ENCODE data around the gene TPSB2.

Gene TPSB2

DNA sequence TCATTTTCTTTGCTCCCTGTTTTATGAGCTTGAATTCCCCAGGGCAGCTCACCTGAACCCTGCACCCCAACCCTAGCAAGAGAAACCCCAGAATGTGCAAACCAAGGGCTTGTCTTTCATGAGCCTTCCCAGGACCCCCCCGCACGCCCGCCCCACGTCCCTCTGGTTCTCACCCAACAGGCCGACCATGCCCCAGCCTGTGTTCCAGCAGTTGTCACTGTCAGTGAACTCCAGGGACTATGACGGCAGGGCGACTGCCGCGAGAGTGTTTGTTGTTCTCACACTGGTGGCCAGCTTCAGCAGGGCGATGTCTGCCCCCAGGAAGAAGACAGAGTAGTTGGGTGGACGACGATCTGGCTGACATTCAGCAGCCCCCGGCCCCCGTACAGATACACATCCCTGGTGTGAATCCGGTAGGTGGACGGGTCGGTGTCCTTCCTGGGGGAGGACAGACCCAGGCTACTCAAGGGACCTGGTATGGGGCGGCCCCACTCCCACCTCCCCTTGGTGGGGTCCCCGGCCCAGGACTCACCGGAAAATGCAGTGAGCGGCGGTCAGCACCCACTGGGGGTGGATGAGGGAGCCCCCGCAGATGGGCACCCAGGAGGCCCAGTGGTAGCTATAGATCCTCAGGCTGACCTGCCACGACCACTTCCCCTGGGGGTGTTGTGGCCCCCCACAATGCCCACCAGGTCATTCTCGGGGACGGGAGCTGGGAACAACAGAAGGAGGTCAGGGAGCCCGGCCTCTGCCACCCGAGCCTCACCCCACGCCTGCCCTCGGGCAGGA lies 46.0 kb upstream of the TPSB2 start:
- ATAC-seq, result no peak
- TF ChIP-seq, protein P1, sequence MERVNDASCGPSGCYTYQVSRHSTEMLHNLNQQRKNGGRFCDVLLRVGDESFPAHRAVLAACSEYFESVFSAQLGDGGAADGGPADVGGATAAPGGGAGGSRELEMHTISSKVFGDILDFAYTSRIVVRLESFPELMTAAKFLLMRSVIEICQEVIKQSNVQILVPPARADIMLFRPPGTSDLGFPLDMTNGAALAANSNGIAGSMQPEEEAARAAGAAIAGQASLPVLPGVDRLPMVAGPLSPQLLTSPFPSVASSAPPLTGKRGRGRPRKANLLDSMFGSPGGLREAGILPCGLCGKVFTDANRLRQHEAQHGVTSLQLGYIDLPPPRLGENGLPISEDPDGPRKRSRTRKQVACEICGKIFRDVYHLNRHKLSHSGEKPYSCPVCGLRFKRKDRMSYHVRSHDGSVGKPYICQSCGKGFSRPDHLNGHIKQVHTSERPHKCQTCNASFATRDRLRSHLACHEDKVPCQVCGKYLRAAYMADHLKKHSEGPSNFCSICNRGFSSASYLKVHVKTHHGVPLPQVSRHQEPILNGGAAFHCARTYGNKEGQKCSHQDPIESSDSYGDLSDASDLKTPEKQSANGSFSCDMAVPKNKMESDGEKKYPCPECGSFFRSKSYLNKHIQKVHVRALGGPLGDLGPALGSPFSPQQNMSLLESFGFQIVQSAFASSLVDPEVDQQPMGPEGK (CRISPR knock-in tag; IDR thresholded peaks at IDR 0.05; ENCODE audit: borderline replicate concordance), result no peak
- TF ChIP-seq OSR1 (CRISPR knock-in tag; IDR thresholded peaks at IDR 0.05), result no peak
- TF ChIP-seq BACH2 (CRISPR knock-in tag; IDR thresholded peaks at IDR 0.05; ENCODE audit: borderline replicate concordance), result no peak
- no peak for TF ChIP-seq SNAI2 (CRISPR knock-in tag; IDR thresholded peaks at IDR 0.05)
- TF ChIP-seq RARB (CRISPR knock-in tag; IDR thresholded peaks at IDR 0.05), result no peak
- TF ChIP-seq, protein P2, sequence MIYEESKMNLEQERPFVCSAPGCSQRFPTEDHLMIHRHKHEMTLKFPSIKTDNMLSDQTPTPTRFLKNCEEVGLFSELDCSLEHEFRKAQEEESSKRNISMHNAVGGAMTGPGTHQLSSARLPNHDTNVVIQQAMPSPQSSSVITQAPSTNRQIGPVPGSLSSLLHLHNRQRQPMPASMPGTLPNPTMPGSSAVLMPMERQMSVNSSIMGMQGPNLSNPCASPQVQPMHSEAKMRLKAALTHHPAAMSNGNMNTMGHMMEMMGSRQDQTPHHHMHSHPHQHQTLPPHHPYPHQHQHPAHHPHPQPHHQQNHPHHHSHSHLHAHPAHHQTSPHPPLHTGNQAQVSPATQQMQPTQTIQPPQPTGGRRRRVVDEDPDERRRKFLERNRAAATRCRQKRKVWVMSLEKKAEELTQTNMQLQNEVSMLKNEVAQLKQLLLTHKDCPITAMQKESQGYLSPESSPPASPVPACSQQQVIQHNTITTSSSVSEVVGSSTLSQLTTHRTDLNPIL (CRISPR knock-in tag; IDR thresholded peaks at IDR 0.05; ENCODE audit: low read depth), result no peak
- no peak for TF ChIP-seq GLIS3 (CRISPR knock-in tag; IDR thresholded peaks at IDR 0.05)
- no peak for TF ChIP-seq ZFP30 (CRISPR knock-in tag; IDR thresholded peaks at IDR 0.05)
- no peak for TF ChIP-seq ZNF565 (CRISPR knock-in tag; conservative IDR thresholded peaks at IDR 0.05; ENCODE audit: low read depth)
- TF ChIP-seq PPARA (CRISPR knock-in tag; IDR thresholded peaks at IDR 0.05; ENCODE audit: borderline replicate concordance), result no peak
- no peak for TF ChIP-seq ISL1 (CRISPR knock-in tag; IDR thresholded peaks at IDR 0.05)
- no peak for TF ChIP-seq ZC3H10 (CRISPR knock-in tag; IDR thresholded peaks at IDR 0.05)

DNA sequence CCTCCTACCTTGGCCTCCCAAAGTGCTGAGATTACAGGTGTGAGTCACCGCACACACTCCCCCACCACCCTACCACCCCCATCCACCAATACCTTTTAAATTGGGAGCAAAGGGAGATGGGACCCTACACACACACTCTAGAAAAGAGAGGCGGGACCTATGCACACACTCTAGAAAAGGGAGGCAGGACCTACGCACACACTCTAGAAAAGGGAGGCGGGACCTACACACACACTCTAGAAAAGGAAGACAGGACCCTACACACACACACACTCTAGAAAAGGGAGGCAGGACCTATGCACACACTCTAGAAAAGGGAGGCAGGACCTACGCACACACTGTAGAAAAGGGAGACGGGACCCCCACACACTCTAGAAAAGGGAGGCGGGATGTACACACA lies 44.8 kb upstream of the TPSB2 start:
- ATAC-seq, result no peak
- no peak for TF ChIP-seq GLIS3 (CRISPR knock-in tag; IDR thresholded peaks at IDR 0.05)
- TF ChIP-seq ZNF70 (CRISPR knock-in tag; IDR thresholded peaks at IDR 0.05), result no peak
- TF ChIP-seq, protein P3, sequence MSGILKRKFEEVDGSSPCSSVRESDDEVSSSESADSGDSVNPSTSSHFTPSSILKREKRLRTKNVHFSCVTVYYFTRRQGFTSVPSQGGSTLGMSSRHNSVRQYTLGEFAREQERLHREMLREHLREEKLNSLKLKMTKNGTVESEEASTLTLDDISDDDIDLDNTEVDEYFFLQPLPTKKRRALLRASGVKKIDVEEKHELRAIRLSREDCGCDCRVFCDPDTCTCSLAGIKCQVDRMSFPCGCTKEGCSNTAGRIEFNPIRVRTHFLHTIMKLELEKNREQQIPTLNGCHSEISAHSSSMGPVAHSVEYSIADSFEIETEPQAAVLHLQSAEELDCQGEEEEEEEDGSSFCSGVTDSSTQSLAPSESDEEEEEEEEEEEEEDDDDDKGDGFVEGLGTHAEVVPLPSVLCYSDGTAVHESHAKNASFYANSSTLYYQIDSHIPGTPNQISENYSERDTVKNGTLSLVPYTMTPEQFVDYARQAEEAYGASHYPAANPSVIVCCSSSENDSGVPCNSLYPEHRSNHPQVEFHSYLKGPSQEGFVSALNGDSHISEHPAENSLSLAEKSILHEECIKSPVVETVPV (CRISPR knock-in tag; IDR thresholded peaks at IDR 0.05), result no peak
- no peak for TF ChIP-seq ISL1 (CRISPR knock-in tag; IDR thresholded peaks at IDR 0.05)
- TF ChIP-seq, protein P4, sequence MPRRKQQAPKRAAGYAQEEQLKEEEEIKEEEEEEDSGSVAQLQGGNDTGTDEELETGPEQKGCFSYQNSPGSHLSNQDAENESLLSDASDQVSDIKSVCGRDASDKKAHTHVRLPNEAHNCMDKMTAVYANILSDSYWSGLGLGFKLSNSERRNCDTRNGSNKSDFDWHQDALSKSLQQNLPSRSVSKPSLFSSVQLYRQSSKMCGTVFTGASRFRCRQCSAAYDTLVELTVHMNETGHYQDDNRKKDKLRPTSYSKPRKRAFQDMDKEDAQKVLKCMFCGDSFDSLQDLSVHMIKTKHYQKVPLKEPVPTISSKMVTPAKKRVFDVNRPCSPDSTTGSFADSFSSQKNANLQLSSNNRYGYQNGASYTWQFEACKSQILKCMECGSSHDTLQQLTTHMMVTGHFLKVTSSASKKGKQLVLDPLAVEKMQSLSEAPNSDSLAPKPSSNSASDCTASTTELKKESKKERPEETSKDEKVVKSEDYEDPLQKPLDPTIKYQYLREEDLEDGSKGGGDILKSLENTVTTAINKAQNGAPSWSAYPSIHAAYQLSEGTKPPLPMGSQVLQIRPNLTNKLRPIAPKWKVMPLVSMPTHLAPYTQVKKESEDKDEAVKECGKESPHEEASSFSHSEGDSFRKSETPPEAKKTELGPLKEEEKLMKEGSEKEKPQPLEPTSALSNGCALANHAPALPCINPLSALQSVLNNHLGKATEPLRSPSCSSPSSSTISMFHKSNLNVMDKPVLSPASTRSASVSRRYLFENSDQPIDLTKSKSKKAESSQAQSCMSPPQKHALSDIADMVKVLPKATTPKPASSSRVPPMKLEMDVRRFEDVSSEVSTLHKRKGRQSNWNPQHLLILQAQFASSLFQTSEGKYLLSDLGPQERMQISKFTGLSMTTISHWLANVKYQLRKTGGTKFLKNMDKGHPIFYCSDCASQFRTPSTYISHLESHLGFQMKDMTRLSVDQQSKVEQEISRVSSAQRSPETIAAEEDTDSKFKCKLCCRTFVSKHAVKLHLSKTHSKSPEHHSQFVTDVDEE (CRISPR knock-in tag; IDR thresholded peaks at IDR 0.05), result no peak
- no peak for TF ChIP-seq ZFP3 (CRISPR knock-in tag; IDR thresholded peaks at IDR 0.05)
- no peak for TF ChIP-seq TOX (CRISPR knock-in tag; IDR thresholded peaks at IDR 0.05; ENCODE audit: borderline replicate concordance)
- TF ChIP-seq ZC3H10 (CRISPR knock-in tag; IDR thresholded peaks at IDR 0.05), result no peak

DNA sequence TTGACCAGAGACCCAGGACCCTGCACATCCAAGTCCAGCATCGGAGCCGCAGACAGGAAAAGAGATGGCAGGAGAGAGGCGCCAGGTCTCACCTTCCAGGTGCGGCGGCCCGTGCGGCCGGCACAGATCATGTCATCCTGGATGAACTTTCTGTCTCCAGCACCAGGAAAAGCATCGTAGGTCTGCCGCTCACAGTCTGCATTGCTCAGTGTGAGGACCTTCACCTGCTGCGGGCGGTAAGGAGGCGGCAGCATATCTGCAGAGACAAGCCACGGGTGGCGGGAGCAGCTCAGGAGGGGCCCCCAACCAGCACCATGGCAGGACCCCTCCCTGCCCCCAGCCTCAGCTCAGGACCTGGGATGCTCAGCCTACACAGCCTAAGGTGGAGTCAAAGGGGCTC lies 43.8 kb upstream of the TPSB2 start:
- ATAC-seq, result no peak
- TF ChIP-seq PPARA (CRISPR knock-in tag; IDR thresholded peaks at IDR 0.05; ENCODE audit: borderline replicate concordance) (no peak), TOX (CRISPR knock-in tag; IDR thresholded peaks at IDR 0.05; ENCODE audit: borderline replicate concordance) (no peak), CSDC2 (CRISPR knock-in tag; IDR thresholded peaks at IDR 0.05) (no peak), ZNF70 (CRISPR knock-in tag; IDR thresholded peaks at IDR 0.05) (no peak), SNAI2 (CRISPR knock-in tag; IDR thresholded peaks at IDR 0.05) (no peak)
- TF ChIP-seq, protein P2 (CRISPR knock-in tag; IDR thresholded peaks at IDR 0.05; ENCODE audit: low read depth), result no peak
- TF ChIP-seq, protein P5, sequence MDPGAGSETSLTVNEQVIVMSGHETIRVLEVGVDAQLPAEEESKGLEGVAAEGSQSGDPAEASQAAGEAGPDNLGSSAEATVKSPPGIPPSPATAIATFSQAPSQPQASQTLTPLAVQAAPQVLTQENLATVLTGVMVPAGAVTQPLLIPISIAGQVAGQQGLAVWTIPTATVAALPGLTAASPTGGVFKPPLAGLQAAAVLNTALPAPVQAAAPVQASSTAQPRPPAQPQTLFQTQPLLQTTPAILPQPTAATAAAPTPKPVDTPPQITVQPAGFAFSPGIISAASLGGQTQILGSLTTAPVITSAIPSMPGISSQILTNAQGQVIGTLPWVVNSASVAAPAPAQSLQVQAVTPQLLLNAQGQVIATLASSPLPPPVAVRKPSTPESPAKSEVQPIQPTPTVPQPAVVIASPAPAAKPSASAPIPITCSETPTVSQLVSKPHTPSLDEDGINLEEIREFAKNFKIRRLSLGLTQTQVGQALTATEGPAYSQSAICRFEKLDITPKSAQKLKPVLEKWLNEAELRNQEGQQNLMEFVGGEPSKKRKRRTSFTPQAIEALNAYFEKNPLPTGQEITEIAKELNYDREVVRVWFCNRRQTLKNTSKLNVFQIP (CRISPR knock-in tag; IDR thresholded peaks at IDR 0.05; ENCODE audit: borderline replicate concordance, low read depth), result no peak

All from SK-N-SH treated with all-trans-retinoic acid at 6 μM for 48 hours (cell line).